ENCODE data around the gene ADISSP. TPM values are rescaled to one million over a fixed set of nuclear protein-coding genes. Genes with fewer than 3 reads are reported as not detected.

ADISSP gene
- total and polyA plus RNA-seq, 2 of the 13 experiments (the other 11 are each of a cell fraction or from before 2014, with no cell fraction given), result 38.3 to 90.6 TPM

GRCh38 chr20:3811467-3812258, 44.1 kb upstream of the ADISSP start (continued):
- TF ChIP-seq KIAA2018 (CRISPR knock-in tag; IDR thresholded peaks at IDR 0.05; ENCODE audit: borderline replicate concordance) (no peak), ZNF160 (CRISPR knock-in tag; IDR thresholded peaks at IDR 0.05) (peak; percentile 84; the same call in 1 of the 2 replicates), ZNF18 (CRISPR knock-in tag; IDR thresholded peaks at IDR 0.05; ENCODE audit: insufficient replicate concordance) (peak; percentile 61), ZNF318 (CRISPR knock-in tag; IDR thresholded peaks at IDR 0.05) (peak; percentile 93), GRHL1 (CRISPR knock-in tag; conservative IDR thresholded peaks at IDR 0.05) (no peak), TGIF2 (CRISPR knock-in tag; IDR thresholded peaks at IDR 0.05) (peak; percentile 93)

All from HepG2 (cell line).